ENCODE data around the gene DDIAS. TPM values are rescaled to one million over a fixed set of nuclear protein-coding genes. Genes with fewer than 3 reads are reported as not detected.
"Not testable (repeated sequence)": the region's sequence is repeated elsewhere in the genome, so short reads cannot be mapped to it uniquely, and the experiment has no call there.

Gene DDIAS
- total RNA-seq, 1 donor from 2014 or later, result 4.2 TPM

DNA sequence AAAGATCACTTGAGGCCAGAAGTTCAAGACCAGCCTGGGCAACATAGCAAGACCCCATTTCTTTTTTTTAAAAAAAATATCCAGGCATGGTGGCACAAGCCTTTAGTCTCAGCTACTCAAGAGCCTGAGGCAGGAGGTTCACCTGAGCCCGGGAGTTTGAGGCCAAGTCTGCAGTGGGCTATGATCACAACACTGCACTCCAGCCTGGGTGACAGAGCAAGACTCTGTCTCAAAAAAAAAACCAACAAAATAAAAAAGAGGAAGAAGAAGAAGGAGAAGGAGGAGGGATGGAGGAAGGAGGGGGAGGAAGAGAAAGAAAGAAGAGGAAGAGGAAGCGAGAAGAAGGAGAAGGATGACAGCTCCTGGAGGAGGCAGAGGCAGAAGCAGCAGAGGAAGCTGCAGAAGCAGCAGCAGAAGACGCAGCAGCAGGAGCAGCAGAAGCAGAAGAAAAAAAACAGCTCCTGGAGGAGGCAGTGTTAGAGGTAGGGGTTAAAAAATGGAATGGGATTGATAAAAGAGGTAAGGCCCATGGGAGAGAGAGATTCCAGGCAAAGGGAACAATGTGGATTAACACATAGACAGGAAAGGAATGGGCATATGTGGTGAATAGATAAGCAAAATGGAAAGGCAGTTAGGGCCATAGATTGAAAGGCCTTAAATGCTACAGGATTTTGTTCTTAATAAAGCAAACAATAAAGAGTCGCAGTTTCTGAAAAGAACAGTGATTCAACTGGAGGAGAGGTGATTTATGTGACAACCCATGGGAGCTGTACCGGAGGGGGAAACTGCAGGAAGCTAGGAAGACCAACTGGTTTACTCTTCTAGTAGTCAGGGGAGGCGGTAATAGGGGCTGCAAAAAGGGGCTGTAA lies 12.2 kb upstream of the DDIAS start:
- DNase-seq (ENCODE audit: extremely low read depth, low read depth, low spot score), result peak; percentile 75

DNA sequence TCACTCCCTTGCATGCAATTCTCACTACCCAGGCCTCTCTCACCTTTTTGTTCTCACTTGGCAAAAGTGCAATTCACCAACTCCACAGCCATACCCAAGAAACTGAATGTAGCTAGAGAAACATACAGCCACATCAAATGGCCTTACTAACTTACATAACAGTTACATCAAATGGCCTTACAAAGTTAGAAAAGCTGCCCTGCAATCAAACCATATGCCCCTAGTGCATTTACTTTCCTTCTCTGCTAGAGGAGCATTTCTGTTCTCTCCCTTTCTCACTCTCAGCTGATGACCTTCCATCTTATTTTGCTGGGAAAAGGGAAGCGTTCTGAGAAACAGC lies 11.6 kb upstream of the DDIAS start:
- no peak for DNase-seq (ENCODE audit: extremely low read depth, low read depth, low spot score)

DNA sequence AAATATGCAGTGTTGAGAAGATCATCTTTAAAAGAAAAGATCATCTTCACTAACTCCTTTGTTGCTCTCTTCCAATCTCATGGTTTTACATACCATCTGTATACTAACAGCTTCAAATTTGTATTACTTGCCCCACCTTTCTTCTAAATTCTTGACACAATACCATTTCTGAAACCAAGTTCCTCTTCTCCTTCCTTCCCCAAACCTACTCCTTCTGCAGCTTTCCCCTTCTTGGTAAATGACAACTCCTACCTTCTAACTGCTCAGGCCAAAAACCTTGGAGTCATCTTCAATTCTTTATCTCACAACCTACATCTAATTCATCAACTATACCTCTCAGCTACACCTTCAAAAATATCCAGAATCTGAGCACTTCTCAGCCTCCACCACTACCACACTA lies 10.6 kb upstream of the DDIAS start:
- no peak for DNase-seq (ENCODE audit: extremely low read depth, low read depth, low spot score)

DNA sequence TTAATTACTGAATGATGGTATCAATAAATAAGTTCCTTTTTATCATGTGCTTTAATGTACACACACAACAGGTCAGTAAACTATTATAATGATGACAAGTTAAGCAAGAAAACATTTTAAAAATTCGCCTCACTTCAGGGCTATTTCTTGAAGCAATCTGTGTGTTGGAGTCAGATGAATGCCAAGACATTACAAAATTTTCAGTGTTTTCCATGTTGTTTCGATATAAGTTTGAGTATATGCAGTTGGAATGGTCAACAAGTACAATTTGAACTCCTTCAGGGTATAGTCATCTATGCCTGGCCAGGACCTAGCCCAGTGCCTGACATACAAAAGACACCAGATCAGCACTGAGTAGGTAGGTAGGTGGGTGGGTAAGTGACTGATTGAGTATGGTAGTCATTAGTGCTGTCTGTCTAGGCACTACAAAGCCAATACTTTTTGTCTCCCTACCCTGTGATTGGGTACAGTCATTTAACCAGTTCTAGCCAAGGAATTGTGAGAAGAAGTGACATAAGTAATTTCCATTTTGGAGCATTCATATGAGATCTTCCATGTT lies 8.8 kb upstream of the DDIAS start:
- no peak for DNase-seq (ENCODE audit: extremely low read depth, low read depth, low spot score)

DNA sequence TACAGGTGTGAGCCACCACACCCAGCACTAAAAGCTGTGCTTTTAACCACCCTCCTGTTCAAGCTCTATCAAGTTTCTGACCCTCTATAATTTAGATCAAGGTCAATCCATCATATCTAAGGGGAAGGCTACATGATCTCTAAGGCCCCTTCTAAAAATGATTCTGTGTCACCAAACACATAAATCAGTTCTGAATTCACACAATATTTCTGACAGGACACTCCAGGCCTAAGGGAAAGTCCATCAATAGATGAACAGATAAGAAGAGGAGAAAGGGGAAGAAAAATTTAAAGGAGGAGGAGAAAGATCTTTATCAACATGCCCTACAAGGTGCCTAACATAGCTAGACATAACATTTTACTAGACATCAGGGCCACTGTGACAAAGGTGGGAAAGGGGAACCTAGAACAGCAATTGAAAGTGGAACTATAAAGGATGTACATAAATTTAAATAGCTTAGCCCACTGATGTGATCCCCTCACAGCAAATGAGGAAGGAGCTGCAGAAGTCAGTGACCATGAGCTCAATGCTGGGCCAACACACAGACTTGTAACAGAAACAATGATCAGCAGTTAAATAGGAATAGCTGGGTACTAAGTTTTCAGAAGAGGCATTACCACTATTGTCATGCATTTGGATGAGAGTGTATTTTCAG lies 6.0 kb upstream of the DDIAS start:
- DNase-seq (ENCODE audit: extremely low read depth, low read depth, low spot score), result no peak

DNA sequence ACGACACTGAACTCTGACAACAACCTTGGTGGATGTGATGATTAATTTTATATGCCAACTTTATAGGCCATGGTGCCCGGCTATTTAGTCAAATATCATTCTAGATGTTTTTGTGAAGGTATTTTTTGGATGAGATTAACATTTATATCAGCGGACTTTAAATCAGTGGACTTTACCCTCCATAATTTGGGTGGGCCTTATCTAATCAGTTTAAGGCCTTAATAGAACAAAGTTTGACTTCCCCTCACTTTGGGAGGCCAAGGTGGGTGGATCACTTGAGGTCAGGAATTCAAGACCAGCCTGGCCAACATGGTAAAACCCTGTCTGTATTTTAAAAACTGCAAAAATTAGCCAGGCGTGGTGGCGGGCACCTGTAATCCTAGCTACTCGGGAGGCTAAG lies 5.4 kb upstream of the DDIAS start:
- DNase-seq (ENCODE audit: extremely low read depth, low read depth, low spot score), result no peak

DNA sequence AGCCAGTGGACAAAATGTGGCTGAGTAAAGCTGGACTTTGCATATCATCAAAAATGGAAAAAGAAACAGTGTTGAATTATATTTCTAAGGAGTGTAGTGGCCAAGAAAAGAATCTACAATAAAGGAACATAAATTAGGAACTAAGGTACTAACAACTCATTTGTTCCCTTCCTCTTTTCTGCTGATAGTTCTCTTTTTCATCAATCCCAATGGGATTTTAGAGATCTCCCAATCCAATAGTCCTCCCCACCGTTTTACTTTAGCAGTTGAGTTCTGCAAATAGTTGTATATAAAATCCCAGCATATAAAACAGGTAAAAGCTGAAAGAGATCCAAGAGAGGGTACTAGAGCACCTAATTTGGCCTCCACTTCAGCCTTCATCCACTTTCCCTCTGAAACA lies 3.3 kb upstream of the DDIAS start:
- DNase-seq (ENCODE audit: extremely low read depth, low read depth, low spot score), result no peak

DNA sequence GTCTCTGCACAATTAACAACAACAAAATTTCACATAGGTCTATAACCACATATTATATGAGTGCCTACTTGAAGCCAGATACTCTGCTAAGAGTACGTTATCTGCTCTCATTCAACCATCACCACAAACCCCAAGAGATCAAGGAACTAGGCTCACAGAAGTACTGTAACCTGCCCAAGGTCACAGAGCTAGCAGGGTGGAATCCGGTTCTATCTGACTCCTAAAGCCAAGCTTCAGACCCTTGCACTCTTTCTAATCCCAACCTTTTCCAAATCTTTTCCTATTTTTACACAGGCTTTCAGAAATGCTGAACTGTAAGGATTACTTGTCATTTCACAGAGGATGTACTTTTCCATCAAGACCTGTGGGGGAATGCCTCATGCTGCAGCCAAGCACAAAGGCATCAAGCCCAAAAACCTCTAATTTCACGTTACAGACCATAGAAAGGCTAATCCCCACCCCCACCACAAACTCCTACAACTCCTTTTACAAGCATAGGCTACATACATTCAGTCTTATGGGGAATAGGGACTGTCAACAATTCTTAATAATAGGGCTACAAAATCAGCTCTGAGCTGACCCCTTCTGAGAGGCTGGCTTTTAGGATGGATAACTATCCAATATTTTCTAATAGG lies 2.2 kb upstream of the DDIAS start:
- DNase-seq (ENCODE audit: extremely low read depth, low read depth, low spot score), result no peak

DNA sequence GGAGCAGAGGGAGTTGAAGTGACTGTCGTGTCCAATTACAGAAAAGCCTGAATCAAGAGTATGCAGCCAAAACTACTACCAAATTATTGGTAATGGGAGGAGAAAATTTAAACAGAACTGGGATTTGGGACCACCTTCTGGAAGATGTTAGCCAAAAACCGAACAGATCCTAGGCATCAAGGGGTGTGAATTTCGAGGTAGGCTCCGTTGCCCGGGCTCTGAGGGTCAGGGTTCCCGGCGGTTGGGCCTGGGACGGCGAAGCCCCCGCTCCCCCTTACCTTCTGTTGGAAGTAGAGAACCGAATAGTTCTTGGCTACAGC lies 1.6 kb upstream of the DDIAS start:
- DNase-seq (ENCODE audit: extremely low read depth, low read depth, low spot score), result no peak

DNA sequence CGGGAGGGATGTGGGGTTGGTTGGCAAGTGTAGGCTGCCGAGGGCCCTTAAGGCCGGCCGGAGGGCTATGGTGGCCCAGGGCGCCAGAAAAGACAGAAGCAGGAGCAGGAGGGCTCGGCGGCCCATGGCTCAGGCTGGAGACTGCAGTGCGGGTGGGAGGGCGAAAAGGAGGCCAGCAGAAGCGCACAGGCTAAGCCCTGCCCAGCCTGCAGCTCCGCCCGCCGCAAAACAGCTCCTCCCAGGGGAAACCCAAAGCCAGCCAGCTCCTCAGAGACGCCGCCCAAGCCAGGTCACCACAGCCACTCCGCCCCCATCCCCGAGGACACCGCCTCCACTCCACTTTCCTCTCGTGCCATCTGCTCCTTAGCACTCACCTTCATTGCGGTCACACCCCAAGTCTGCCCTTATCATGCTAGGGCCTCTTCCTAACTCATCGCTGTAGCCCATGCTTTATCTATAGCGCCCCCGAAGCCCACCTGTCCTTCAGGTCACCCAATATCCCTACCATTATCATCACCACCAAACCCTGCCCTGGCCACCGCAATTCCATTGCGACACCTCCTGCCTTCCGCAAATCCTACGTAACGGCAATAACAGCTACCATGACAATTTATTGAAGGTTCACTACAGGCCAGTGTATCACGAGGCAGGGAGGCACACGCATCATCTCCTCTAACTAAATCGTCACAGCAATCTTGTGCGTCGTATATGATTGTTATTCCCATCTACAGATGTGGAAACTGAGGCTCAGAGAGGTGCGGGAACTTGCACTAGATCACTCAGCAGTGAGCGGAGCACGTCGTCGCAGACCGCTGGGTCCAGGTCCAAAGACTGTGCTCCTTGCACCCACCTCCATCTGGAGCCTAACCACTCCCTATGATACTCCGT lies 1.0 kb upstream of the DDIAS start, which contains the start of gene PRCP:
Gene PRCP (minus strand): TSS at position 154 of the 888 bp plus-strand sequence. CDS start 28 bp downstream, at position 126.
- no peak for DNase-seq (ENCODE audit: extremely low read depth, low read depth, low spot score)

DNA sequence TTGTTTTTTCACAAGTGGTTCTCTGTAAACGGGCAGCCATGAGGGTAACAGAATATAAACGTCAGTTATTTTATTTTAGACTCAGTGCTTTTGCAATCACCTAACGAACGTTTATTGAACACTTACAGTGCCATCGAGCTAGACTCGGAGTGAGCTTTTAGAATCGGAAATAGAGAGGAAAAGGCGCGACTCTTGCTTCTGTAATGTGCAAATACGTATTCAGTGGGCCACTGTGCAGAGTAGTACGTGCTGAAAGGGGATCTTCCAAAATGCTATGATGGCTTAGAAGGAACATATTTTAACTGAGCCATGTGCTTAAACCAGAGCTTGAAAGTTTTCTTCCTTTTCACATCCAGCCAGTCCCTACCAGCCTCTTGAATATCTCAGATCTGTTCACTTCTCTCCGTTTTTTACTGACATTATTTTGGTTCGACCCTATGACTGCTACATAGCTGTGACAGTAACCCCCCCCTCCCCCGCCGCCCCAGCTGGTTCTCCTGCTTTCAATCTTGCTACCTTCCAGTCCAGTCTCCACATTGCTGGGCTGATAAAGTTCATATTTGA lies 468 bp downstream of the DDIAS start:
- DNase-seq (ENCODE audit: extremely low read depth, low read depth, low spot score), result no peak

DNA sequence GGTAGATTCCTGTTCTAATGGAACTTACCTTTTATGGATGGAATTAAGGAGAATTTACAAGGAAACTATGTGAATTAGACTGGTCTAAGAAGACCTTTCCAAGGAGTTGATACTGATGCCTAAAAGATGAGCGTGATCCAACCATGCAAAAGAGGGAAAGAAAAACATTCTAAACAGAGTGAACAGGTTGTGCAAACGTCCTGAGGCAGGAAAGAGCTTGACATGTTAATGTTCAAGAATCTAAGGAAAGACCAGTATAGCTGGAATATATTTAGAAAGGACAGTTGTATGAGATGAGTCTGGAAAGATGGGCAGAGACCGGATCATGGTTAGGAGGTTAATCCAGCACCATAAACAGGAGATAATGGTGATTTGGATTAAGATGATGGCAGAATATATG lies 1.3 kb downstream of the DDIAS start:
- no peak for DNase-seq (ENCODE audit: extremely low read depth, low read depth, low spot score)

DNA sequence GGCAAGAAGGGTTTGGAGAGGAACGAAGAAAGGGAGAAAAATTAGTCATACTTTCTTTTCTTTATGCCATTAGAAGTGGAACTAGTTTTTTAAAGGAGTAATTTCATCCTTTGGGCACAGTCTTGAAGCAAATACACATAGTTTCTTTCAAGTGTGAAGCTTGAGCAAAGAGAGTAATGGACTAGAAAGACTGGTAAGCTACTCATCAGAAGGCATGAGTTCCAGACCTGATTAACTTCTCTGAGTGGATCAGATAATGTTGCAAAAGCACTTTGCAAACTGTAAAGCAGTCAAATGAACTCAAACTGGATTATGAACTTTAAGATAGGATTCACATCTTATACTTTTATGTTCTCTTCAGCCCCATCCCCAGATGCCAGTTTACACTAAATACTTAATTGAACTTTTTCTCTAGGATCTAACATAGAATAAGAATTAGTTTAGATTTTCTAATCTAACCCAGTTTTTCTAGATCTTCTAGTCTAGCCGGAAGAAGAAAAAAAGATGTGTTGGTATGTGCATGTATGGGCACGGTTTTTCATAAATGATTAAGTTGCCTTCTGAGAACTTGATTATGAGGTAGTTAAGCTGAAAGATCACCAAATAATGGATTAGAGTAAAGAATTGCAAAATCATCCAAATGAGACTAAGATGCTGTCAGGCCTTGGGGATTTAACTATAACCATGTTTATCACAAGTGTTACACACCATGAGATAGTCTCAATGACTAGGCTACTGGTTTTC lies 2.5 kb downstream of the DDIAS start:
- no peak for DNase-seq (ENCODE audit: extremely low read depth, low read depth, low spot score)

DNA sequence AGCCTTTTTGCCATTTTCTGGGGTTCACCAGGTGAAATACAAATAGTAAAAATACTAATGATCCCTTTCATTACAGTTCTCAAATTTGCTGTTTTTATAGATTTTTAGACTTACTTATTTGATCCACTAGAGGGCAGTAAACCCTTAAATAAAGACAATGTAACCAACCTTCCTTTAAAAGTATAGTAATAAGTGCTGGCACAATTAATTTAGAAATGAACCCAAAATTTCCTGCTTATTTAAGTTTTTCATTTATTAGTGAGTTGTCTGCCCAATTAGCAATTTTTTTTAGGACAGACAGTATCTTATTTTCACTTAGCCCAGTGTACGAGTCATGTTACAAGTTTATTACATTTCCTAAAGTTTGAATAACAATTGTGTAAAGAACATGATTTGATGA lies 4.7 kb downstream of the DDIAS start:
- no peak for DNase-seq (ENCODE audit: extremely low read depth, low read depth, low spot score)

DNA sequence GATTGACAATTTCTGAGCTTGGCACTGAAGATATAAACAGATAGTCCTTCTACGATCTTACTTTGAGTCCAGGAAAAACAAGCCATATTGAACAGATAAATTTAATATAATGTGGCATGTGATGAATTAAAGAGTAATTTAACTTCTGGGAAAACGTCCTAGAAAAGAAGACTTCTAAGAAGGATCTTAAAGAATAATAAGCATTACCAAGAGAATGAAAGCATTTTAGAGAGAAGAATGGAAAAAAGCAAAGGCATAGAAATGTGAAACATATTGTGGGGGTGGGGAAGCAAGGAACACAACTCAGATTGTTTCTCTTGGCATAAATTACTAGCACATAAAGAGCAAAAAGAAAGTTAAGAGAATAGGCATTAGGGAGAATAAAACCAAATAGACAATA lies 5.4 kb downstream of the DDIAS start:
- DNase-seq (ENCODE audit: extremely low read depth, low read depth, low spot score), result no peak

DNA sequence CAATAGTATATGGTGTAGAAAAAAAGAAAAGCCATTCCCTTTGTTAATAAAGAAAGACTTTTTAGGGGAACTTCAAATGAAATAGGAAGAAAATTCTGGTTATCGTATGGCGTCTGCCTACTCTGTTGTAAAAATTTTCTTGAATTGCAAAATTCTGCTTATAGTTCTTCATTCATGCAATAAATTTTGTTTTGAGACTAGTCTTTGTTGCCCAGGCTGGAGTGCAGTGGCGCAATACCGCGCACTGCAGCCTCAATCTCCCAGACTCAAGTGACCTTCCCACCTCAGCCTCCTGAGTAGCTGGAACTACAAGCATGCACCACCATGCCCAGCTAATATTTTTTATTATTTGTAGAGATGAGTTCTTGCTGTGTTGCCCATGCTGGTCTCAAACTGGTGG lies 5.8 kb downstream of the DDIAS start:
- no peak for DNase-seq (ENCODE audit: extremely low read depth, low read depth, low spot score)

DNA sequence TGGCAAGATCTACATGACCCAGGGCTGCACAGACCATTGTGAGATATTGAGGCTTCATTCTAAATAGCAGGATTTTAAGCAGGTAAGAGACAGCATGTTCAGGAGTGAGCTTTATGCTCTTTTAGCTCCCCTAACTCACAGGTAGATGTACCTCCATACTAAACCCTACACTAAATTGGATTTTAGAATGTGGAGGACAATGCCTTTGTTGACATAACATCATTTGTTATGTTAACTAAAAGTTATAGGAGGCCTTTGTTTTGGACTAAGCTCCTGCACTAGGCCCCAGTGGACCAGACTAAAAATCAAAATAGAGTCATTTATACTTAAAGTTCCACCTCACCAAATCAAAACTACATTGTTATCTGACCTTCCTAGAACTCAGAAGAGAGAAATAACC lies 6.8 kb downstream of the DDIAS start:
- DNase-seq (ENCODE audit: extremely low read depth, low read depth, low spot score), result no peak

DNA sequence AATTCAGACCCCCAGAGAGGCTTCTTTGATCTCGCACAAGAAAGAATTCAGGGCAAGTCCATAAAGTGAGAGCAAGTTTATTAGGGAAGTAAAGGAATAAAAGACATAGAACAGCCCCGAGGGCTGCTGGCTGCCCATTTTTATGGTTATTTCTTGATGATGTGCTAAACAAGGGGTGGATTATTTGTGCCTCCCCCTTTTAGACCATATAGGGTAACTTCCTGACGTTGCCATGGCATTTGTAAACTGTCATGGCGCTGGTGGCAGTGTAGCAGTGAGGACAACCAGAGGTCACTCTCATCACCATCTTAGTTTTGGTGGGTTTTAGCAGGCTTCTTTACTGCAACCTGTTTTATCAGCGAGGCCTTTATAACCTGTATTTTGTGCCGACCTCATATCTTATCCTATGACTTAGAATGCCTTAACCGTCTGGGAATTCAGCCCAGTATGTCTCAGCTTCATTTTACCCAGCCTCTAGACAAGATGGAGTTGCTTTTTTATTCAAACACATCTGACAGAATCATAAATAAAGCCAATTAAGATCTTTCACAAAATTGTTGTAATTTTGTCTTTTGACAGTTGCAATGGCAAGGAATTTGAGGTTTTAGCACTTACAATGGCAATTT lies 7.6 kb downstream of the DDIAS start:
- DNase-seq (ENCODE audit: extremely low read depth, low read depth, low spot score), result no peak

DNA sequence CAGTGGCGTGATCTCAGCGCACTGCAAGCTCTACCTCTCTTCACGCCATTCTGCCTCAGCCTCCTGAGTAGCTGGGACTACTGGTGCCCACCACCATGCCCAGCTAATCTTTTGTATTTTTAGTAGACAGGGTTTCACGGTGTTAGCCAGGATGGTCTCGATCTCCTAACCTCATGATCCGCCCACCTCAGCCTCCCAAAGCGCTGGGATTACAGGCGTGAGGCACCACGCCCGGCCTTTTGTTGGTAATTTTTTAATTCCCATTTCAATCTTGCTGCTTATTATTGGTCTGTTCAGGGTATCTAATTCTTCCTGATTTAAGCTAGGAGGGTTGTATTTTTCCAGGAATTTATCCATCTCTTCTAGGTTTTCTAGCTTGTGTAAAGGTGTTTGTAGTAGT lies 18.2 kb downstream of the DDIAS start:
- DNase-seq (ENCODE audit: extremely low read depth, low read depth, low spot score), result not testable (repeated sequence)
